Activated naive CD8-positive, alpha-beta T cell treated with anti-CD3 and anti-CD28 coated beads, Interleukin-2, amount 50 U/mL, for 16 hours (primary cell): ENCODE results near the gene CABCOCO1.
A peak's percentile ranks its signal among the peaks of the same experiment; 100 is the strongest.
"Not testable (repeated sequence)": the region's sequence is repeated elsewhere in the genome, so short reads cannot be mapped to it uniquely, and the experiment has no call there.

Experiments
- DNase-seq: peaks from one replicate; pipeline ENCODE4 v3.0.0-alpha.2; 2020; ENCODE audit warnings: low read depth, low spot score

The CABCOCO1 gene

GRCh38 chr10:61712105-61712504 lies 49.4 kb downstream of the CABCOCO1 start:
- DNase-seq, result not testable (repeated sequence)

- not testable (repeated sequence) for DNase-seq
These were observed 56.7 kb downstream of the CABCOCO1 start for GRCh38 chr10:61719475-61719874.

GRCh38 chr10:61719906-61720305 lies 57.2 kb downstream of the CABCOCO1 start:
- DNase-seq, result no peak

GRCh38 chr10:61721431-61721830 lies 58.7 kb downstream of the CABCOCO1 start:
- no peak for DNase-seq

- DNase-seq, result not testable (repeated sequence)
These were observed 62.5 kb downstream of the CABCOCO1 start for GRCh38 chr10:61725221-61725620.

GRCh38 chr10:61729596-61729995 lies 66.9 kb downstream of the CABCOCO1 start:
- DNase-seq, result no peak

GRCh38 chr10:61730671-61731070 lies 67.9 kb downstream of the CABCOCO1 start:
- DNase-seq, result no peak

- no peak for DNase-seq
These were observed 68.9 kb downstream of the CABCOCO1 start for GRCh38 chr10:61731638-61732037.

GRCh38 chr10:61732629-61733278 lies 70.0 kb downstream of the CABCOCO1 start:
- DNase-seq, result no peak

GRCh38 chr10:61733358-61733940 lies 70.7 kb downstream of the CABCOCO1 start:
- no peak for DNase-seq

- DNase-seq, result no peak
These were observed 73.2 kb downstream of the CABCOCO1 start for GRCh38 chr10:61735882-61736281.

GRCh38 chr10:61737455-61737854 lies 74.7 kb downstream of the CABCOCO1 start:
- DNase-seq, result not testable (repeated sequence)

GRCh38 chr10:61742812-61743211 lies 80.1 kb downstream of the CABCOCO1 start:
- no peak for DNase-seq

GRCh38 chr10:61744469-61744868 lies 81.7 kb downstream of the CABCOCO1 start:
- DNase-seq, result no peak

- no peak for DNase-seq
These were observed 83.6 kb downstream of the CABCOCO1 start for GRCh38 chr10:61746377-61746776.

- DNase-seq, result no peak
These were observed 84.6 kb downstream of the CABCOCO1 start for GRCh38 chr10:61747307-61747706.

- DNase-seq, result no peak
These were observed 86.6 kb downstream of the CABCOCO1 start for GRCh38 chr10:61749291-61749690.

GRCh38 chr10:61750943-61751471 lies 88.3 kb downstream of the CABCOCO1 start:
- peak; percentile 33 for DNase-seq

GRCh38 chr10:61751599-61751998 lies 88.9 kb downstream of the CABCOCO1 start:
- no peak for DNase-seq

- no peak for DNase-seq
These were observed 89.6 kb downstream of the CABCOCO1 start for GRCh38 chr10:61752111-61753011.

- no peak for DNase-seq
These were observed 90.7 kb downstream of the CABCOCO1 start for GRCh38 chr10:61753453-61753852.
